GM19099 (cell line): ENCODE results near the gene LUZP1.

Source experiments
- POLR2A ChIP-seq: IDR thresholded peaks from 3 replicates; pipeline ENCODE4 v1.6.1; 2011; ENCODE audit warnings: low read depth; ENCODE audit not compliant: insufficient read length; ENCODE audit errors: extremely low read depth

LUZP1 gene

GRCh38 chr1:23194119-23194984 lies 25.7 kb upstream of the LUZP1 start:
- TF ChIP-seq POLR2A: no peak

GRCh38 chr1:23193391-23194118 lies 24.9 kb upstream of the LUZP1 start:
- TF ChIP-seq POLR2A: no peak

- no peak for TF ChIP-seq POLR2A
These were observed 22.5 kb upstream of the LUZP1 start for GRCh38 chr1:23191199-23191598.

- no peak for TF ChIP-seq POLR2A
These were observed 19.8 kb upstream of the LUZP1 start for GRCh38 chr1:23188434-23188884.

- no peak for TF ChIP-seq POLR2A
These were observed 19.0 kb upstream of the LUZP1 start for GRCh38 chr1:23187637-23188036.

- no peak for TF ChIP-seq POLR2A
These were observed 16.7 kb upstream of the LUZP1 start for GRCh38 chr1:23185381-23185780.

GRCh38 chr1:23184212-23184934 lies 15.7 kb upstream of the LUZP1 start:
- no peak for TF ChIP-seq POLR2A

GRCh38 chr1:23179862-23180261 lies 11.2 kb upstream of the LUZP1 start:
- TF ChIP-seq POLR2A: no peak

- no peak for TF ChIP-seq POLR2A
These were observed 10.3 kb upstream of the LUZP1 start for GRCh38 chr1:23178950-23179349.

- no peak for TF ChIP-seq POLR2A
These were observed 9.8 kb upstream of the LUZP1 start for GRCh38 chr1:23178414-23178813.

GRCh38 chr1:23177438-23178380 lies 9.1 kb upstream of the LUZP1 start:
- TF ChIP-seq POLR2A: peak; percentile 64

GRCh38 chr1:23177031-23177430 lies 8.4 kb upstream of the LUZP1 start:
- no peak for TF ChIP-seq POLR2A

GRCh38 chr1:23174426-23175110 lies 5.9 kb upstream of the LUZP1 start:
- no peak for TF ChIP-seq POLR2A
